ENCODE measurements around the gene GALNT10. TPM values are rescaled to one million over a fixed set of nuclear protein-coding genes. Genes with fewer than 3 reads are reported as not detected.

GALNT10 gene
- total RNA-seq, 1 experiment from 2014 or later, result 27.8 TPM

DNA sequence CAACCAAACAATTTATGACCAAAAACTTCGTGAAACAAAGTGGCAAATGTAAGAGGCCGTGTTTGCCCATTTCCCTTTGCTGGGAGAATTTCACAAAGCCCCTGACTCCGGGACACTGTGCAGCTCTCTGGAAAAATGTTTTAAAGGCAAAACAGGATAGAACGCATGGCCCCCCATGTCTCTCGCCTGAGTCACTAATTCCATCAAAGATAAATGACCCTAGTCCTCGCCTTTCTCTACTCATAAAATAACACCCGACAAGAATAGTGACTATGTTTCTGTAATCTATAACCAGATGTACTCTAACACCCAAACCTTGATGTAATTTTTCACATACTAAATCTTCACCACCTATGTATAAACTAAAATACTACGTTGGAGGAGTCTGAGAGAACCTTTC, 199.6 kb downstream of the GALNT10 start (continued):
- TF ChIP-seq SIN3A (IDR thresholded peaks at IDR 0.05; ENCODE audit: low read depth), result no peak
- TF ChIP-seq, protein P1, sequence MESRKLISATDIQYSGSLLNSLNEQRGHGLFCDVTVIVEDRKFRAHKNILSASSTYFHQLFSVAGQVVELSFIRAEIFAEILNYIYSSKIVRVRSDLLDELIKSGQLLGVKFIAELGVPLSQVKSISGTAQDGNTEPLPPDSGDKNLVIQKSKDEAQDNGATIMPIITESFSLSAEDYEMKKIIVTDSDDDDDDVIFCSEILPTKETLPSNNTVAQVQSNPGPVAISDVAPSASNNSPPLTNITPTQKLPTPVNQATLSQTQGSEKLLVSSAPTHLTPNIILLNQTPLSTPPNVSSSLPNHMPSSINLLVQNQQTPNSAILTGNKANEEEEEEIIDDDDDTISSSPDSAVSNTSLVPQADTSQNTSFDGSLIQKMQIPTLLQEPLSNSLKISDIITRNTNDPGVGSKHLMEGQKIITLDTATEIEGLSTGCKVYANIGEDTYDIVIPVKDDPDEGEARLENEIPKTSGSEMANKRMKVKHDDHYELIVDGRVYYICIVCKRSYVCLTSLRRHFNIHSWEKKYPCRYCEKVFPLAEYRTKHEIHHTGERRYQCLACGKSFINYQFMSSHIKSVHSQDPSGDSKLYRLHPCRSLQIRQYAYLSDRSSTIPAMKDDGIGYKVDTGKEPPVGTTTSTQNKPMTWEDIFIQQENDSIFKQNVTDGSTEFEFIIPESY (IDR thresholded peaks at IDR 0.05; ENCODE audit: extremely low read depth, insufficient replicate concordance, low read length), result no peak

DNA sequence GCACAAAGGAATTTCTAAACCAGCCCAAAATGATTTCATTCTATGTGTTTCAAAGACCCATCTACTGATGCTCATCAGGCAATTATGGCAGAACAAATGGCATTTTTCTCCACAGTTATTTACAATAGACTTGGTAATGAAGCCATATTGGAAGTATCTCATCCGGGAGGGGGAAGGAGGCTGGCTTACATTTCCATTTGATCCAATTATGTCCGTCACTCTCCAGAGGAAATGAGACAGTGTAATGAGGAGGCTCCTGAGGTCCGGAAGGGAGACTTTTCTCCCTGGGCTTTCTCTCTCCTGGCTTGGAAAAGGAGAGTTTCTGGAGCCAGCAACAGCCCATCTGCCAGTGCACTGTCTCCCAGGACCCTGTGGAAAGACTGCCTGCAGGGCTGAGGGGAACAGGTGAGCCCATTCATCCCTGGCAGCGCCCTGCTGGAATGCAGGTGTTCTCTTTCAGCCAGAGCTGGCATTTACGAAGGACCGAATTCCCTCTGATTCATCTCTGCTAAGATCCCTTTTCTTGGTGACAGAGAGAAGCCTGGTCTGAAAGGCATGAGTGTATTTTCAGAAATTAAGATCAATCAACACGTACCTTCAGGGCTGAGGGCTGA, 200.3 kb downstream of the GALNT10 start:
- Histone ChIP-seq H3K27me3 (ENCODE audit: insufficient read depth, low read length) (no peaks in the 10 kb centered on the region), H3K4me3 (replicated peaks in 1 of 2; ENCODE audit: low read depth in 1 of 2, low read length in 2 of 2) (no peak overlapping the region), H3K27ac (ENCODE audit: low read depth, low read length) (no peak overlapping the region), H3K9me3 (ENCODE audit: control insufficient read depth in 1 of 2, insufficient read depth in 1 of 2, low read depth in 1 of 2, low read length in 2 of 2) (no peaks in the 10 kb centered on the region), H3K9me2 (ENCODE audit: insufficient read depth) (no peaks in the 10 kb centered on the region), H3K36me3 (ENCODE audit: control insufficient read depth in 1 of 2, insufficient read depth in 2 of 2, low read length in 2 of 2) (no peaks in the 10 kb centered on the region), H3K9ac (ENCODE audit: low read length) (no peak overlapping the region), H3K4me2 (ENCODE audit: low read length) (no peak overlapping the region), H3K79me2 (ENCODE audit: insufficient read depth, low read length) (no peaks in the 10 kb centered on the region), H3K4me1 (ENCODE audit: control insufficient read depth in 1 of 2, insufficient read depth in 2 of 2, low read length in 2 of 2) (peaks cover 8 to 27% of the 10 kb centered on the region in 2 experiments; a peak in 3 of 4 replicates), H4K20me1 (ENCODE audit: insufficient read depth) (no peaks in the 10 kb centered on the region), H2AFZ (ENCODE audit: low read depth, low read length, poor library complexity, severe bottlenecking) (no peak overlapping the region)
- CTCF ChIA-PET, result no interaction called here
- BruUV-seq (replicated peaks), result no TSS peak
- POLR2A ChIA-PET, result no interaction called here
- ATAC-seq, result no peak
- RAD21 ChIA-PET (ENCODE audit: low non-redundant PET in 1 of 2, low total read pairs in 2 of 2, uncharacterized antibody in 2 of 2, unreplicated experiment in 2 of 2), result no interaction called here
- no peak for DNase-seq (ENCODE audit: low read depth, low spot score)
- intact Hi-C loops (cut with micrococcal nuclease), result no loop called here
- TF ChIP-seq EZH2phosphoT487 (IDR thresholded peaks at IDR 0.05; ENCODE audit: borderline replicate concordance), result no peak
- no peak for TF ChIP-seq CBX3 (IDR thresholded peaks at IDR 0.05; ENCODE audit: low read depth)
- no peak for TF ChIP-seq ZNF274 (IDR thresholded peaks at IDR 0.05; ENCODE audit: low read depth, low read length)
- TF ChIP-seq EGR1 (IDR thresholded peaks at IDR 0.05; ENCODE audit: low read depth), result no peak
- TF ChIP-seq, protein P2, sequence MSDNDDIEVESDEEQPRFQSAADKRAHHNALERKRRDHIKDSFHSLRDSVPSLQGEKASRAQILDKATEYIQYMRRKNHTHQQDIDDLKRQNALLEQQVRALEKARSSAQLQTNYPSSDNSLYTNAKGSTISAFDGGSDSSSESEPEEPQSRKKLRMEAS (IDR thresholded peaks at IDR 0.05), result no peak
- no peak for TF ChIP-seq SIN3A (IDR thresholded peaks at IDR 0.05; ENCODE audit: low read depth)
- TF ChIP-seq, protein P1 (IDR thresholded peaks at IDR 0.05; ENCODE audit: extremely low read depth, insufficient replicate concordance, low read length), result no peak
- no peak for TF ChIP-seq ZFX (IDR thresholded peaks at IDR 0.05)
- TF ChIP-seq JUND (IDR thresholded peaks at IDR 0.05), result no peak
- no peak for TF ChIP-seq SP1 (IDR thresholded peaks at IDR 0.05; ENCODE audit: low read depth)
- no peak for TF ChIP-seq TCF7L2 (IDR thresholded peaks at IDR 0.05; ENCODE audit: borderline replicate concordance, extremely low read depth, insufficient read depth, insufficient read length)
- TF ChIP-seq, protein P3, sequence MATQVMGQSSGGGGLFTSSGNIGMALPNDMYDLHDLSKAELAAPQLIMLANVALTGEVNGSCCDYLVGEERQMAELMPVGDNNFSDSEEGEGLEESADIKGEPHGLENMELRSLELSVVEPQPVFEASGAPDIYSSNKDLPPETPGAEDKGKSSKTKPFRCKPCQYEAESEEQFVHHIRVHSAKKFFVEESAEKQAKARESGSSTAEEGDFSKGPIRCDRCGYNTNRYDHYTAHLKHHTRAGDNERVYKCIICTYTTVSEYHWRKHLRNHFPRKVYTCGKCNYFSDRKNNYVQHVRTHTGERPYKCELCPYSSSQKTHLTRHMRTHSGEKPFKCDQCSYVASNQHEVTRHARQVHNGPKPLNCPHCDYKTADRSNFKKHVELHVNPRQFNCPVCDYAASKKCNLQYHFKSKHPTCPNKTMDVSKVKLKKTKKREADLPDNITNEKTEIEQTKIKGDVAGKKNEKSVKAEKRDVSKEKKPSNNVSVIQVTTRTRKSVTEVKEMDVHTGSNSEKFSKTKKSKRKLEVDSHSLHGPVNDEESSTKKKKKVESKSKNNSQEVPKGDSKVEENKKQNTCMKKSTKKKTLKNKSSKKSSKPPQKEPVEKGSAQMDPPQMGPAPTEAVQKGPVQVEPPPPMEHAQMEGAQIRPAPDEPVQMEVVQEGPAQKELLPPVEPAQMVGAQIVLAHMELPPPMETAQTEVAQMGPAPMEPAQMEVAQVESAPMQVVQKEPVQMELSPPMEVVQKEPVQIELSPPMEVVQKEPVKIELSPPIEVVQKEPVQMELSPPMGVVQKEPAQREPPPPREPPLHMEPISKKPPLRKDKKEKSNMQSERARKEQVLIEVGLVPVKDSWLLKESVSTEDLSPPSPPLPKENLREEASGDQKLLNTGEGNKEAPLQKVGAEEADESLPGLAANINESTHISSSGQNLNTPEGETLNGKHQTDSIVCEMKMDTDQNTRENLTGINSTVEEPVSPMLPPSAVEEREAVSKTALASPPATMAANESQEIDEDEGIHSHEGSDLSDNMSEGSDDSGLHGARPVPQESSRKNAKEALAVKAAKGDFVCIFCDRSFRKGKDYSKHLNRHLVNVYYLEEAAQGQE (IDR thresholded peaks at IDR 0.05; ENCODE audit: low read depth), result no peak
- TF ChIP-seq POLR2A (IDR thresholded peaks at IDR 0.05; ENCODE audit: borderline replicate concordance, extremely low read depth, insufficient read depth, insufficient read length), result no peak
- no peak for TF ChIP-seq POLR2AphosphoS5 (IDR thresholded peaks at IDR 0.05; ENCODE audit: low read depth, low read length)
- no peak for TF ChIP-seq ELF1 (IDR thresholded peaks at IDR 0.05; ENCODE audit: borderline replicate concordance, low read depth)
- TF ChIP-seq FOSL1 (IDR thresholded peaks at IDR 0.05; ENCODE audit: low read depth), result no peak
- TF ChIP-seq, protein P4, sequence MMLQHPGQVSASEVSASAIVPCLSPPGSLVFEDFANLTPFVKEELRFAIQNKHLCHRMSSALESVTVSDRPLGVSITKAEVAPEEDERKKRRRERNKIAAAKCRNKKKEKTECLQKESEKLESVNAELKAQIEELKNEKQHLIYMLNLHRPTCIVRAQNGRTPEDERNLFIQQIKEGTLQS (IDR thresholded peaks at IDR 0.05), result no peak
- no peak for TF ChIP-seq SRF (IDR thresholded peaks at IDR 0.05; ENCODE audit: low read depth)

Measured in HCT116 (cell line).